K562 (cell line): ENCODE data around the gene KCNA2.

ENCODE experiments used
- BRCA1 ChIP-seq, 2 experiments: fragments of 450-650 bp in 1 of 2; sonication (generic) in 1 of 2; formaldehyde crosslinking in 1 of 2; IDR thresholded peaks; 2 replicates each; pipeline versions ENCODE4 v1.5.0 to v1.6.1; 2017 to 2020; ENCODE audit warnings: mild to moderate bottlenecking in 1 of 2, missing genetic modification reagents in 1 of 2
- CCAR2 ChIP-seq: fragments of 200-400 bp; formaldehyde crosslinking; IDR thresholded peaks from 2 replicates; pipeline ENCODE4 v1.6.1; 2017; ENCODE audit warnings: mild to moderate bottlenecking, low read depth, low read length
- CREB1 ChIP-seq, 2 experiments: sonication (generic) in 1 of 2; formaldehyde crosslinking in 1 of 2; IDR thresholded peaks; 2 replicates each; pipeline versions ENCODE4 v1.6.1 to v1.8.0; 2012 to 2022; ENCODE audit warnings: inconsistent platforms in 1 of 2, mild to moderate bottlenecking in 1 of 2, missing genetic modification reagents in 1 of 2, moderate library complexity in 1 of 2
- HMG20B ChIP-seq: fragments of 250-450 bp; sonication (Bioruptor Pico); IDR thresholded peaks from 2 replicates; pipeline ENCODE4 v1.5.0; 2021; ENCODE audit warnings: mild to moderate bottlenecking
- MCM5 ChIP-seq: fragments of 450-650 bp; IDR thresholded peaks from 2 replicates; pipeline ENCODE4 v1.6.1; 2016; ENCODE audit warnings: low read depth
- NR3C1 ChIP-seq: sonication (generic); formaldehyde crosslinking; IDR thresholded peaks from 2 replicates; pipeline ENCODE4 v1.8.1; 2022; ENCODE audit warnings: missing genetic modification reagents
- ZNF584 ChIP-seq: fragments of 200-800 bp; sonication (Bioruptor generic); IDR thresholded peaks from 2 replicates; pipeline ENCODE4 v1.6.1; 2016; ENCODE audit warnings: low read depth, mild to moderate bottlenecking, missing genetic modification characterization, missing compliant biosample characterization
- TF ChIP-seq, protein P1 (sequence below), 3 experiments: IDR thresholded peaks in 2 of 3; conservative IDR thresholded peaks in 1 of 3; 2 replicates each; pipeline ENCODE4 v1.5.1; 2011 to 2012; ENCODE audit warnings: low read length in 3 of 3, mild to moderate bottlenecking in 3 of 3, control low read depth in 2 of 3, improper control_type of control experiment in 1 of 3, inconsistent platforms in 1 of 3, low read depth in 1 of 3, mixed read lengths in 1 of 3, moderate library complexity in 1 of 3; ENCODE audit not compliant: insufficient read depth in 2 of 3

DNA sequence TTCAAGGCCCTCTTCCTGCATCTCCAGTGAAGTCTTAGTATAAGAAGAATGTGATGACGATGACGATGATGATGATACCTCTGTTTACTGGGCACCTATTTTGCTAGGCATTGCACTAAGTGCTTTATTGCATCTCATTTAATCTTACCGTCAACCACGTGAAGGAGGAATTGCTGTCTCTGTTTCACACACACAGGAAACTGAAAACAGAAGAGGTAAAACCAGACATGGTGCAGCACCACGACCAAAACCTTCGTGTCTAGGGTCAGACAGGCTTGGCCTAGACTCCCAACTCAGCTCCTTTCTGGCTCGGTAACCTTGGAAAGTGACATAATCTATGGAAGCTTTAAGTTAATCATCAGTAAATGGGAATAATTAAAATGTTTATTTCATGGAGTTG, 20.7 kb upstream of the KCNA2 start:
- TF ChIP-seq, protein P1, sequence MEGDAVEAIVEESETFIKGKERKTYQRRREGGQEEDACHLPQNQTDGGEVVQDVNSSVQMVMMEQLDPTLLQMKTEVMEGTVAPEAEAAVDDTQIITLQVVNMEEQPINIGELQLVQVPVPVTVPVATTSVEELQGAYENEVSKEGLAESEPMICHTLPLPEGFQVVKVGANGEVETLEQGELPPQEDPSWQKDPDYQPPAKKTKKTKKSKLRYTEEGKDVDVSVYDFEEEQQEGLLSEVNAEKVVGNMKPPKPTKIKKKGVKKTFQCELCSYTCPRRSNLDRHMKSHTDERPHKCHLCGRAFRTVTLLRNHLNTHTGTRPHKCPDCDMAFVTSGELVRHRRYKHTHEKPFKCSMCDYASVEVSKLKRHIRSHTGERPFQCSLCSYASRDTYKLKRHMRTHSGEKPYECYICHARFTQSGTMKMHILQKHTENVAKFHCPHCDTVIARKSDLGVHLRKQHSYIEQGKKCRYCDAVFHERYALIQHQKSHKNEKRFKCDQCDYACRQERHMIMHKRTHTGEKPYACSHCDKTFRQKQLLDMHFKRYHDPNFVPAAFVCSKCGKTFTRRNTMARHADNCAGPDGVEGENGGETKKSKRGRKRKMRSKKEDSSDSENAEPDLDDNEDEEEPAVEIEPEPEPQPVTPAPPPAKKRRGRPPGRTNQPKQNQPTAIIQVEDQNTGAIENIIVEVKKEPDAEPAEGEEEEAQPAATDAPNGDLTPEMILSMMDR (IDR thresholded peaks at IDR 0.05 in 2 of 3, conservative IDR thresholded peaks at IDR 0.05 in 1 of 3; ENCODE audit: insufficient read depth in 2 of 3, low read depth in 1 of 3, low read length in 3 of 3), result no peak
- TF ChIP-seq BRCA1 (IDR thresholded peaks at IDR 0.05) (no peak), BRCA1 (CRISPR knock-in tag; IDR thresholded peaks at IDR 0.05) (no peak), CCAR2 (no peak), NR3C1 (CRISPR knock-in tag) (no peak), MCM5 (no peak), ZNF584 (CRISPR knock-in tag) (no peak), HMG20B (CRISPR knock-in tag) (no peak), CREB1 (IDR thresholded peaks at IDR 0.05) (no peak), CREB1 (CRISPR knock-in tag; IDR thresholded peaks at IDR 0.05) (no peak)
